Germinal center (tissue), 1 donor: ENCODE results near the gene MSN.
"Not testable (repeated sequence)": the region's sequence is repeated elsewhere in the genome, so short reads cannot be mapped to it uniquely, and the experiment has no call there.

ENCODE experiments used
- DNase-seq: peaks from one replicate; pipeline ENCODE4 v3.0.0; 2012; ENCODE audit warnings: mixed read lengths, low spot score

Gene MSN

DNA sequence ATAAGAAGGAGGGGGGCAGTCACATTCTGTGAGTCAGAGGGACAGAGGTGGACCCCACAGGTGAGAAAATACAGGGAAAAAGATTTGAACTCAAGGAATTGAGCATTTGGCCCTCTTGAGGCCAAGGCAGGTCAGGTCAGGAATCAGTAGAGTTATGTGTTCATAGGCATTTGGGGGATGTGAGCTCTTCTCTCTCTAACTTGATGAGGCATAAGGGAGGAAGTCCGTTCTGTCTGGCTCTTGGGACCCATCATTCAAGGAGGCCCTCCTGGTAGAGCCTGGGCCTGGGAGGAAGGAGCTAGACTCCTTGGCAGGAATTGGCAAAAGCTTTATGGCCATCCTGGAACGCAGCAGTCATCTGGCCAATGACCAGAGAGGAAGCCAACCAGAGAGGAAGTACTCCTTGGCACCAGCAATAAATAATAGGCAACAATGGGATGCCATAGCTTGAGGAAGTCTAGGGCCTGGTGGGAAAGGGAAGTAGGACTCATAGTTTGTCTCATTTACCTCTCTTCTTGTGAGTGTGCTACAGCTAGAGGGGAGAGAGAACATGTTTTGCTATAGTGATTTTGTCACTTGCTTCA lies 53.0 kb downstream of the MSN start:
- DNase-seq = no peak

GRCh38 chrX:65723706-65724105 lies 56.3 kb downstream of the MSN start:
- no peak for DNase-seq

- no peak for DNase-seq
Measured at GRCh38 chrX:65726715-65727114, 59.3 kb downstream of the MSN start.

GRCh38 chrX:65731684-65732289 lies 64.3 kb downstream of the MSN start:
- no peak for DNase-seq

GRCh38 chrX:65740909-65741308 lies 73.5 kb downstream of the MSN start:
- no peak for DNase-seq

DNA sequence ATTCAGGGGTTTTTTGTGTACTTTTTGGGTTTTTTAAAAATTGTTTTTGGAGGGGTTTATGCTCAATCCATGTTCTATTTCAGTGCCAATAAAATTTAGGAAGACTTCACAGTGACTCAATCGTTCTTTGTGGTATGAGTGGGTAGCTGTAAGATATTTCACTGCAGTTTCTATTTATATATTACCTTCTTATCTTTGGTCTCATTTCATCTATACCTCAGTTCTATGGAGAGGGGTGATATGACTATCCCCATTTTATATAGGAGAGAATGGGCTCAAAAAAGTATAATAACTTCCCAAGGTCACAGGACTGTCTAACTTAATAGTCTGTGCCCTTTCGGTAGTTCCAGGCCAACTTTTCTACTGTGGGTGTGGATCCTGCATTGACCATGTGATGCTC lies 74.4 kb downstream of the MSN start:
- DNase-seq = no peak

DNA sequence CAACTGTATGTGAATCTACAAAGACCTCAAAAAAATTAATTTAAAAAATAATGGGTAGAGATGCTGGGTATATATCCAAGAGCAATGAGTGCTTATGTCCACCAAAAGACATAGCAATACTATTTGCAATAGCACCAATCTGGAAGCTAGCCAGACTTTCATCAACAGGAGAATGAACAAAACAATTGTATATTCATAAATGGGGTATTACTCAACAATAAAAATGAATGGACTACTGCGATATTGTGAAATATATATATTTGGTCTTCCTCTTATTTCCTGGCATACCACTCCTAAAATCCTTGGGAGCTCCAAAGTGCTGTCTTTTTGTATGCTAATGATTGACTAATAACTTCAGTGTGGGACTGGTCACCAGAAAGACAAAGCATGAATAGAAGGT lies 77.5 kb downstream of the MSN start:
- no peak for DNase-seq

DNA sequence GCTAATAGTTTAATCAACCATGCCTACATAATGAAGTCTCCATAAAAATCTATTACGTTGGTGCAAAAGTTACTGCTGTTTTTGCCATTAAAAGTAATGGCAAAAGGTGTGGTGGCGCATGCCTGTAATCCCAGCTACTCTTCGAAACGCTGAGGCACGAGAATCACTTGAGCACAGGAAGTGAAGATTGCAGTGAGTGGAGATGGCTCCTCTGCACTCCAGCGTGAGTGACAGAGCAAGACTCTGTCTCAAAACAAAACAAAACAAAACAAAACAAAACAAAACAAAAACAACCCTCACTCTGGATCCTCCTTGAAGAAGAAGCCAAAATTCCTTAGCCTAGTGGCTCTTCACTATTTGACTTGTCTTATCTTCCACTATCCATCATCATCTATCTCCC lies 78.0 kb downstream of the MSN start:
- no peak for DNase-seq

- no peak for DNase-seq
Measured at GRCh38 chrX:65745992-65746391, 78.5 kb downstream of the MSN start.

GRCh38 chrX:65750674-65751469 lies 83.4 kb downstream of the MSN start:
- DNase-seq = no peak

GRCh38 chrX:65751519-65751918 lies 84.1 kb downstream of the MSN start:
- DNase-seq = no peak

DNA sequence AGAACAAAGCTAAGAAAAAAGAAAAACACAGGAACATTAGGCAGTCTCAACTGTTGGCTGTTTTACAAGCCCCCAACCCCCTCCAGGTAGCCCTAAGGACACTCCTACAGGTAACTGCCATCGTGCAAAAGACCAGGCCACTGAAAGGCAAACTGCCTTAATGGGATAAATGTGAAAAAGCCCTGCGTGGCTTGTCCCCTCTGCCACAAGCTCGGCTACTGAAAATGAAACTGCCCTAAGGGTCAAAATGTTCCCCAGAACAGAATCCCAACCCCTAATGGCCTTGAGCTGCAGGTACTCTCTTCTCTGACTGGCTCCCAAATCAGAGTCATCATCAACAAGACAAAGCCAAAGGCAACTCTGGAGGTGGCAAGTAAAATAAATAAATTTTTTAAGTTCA lies 84.8 kb downstream of the MSN start:
- DNase-seq = no peak

DNA sequence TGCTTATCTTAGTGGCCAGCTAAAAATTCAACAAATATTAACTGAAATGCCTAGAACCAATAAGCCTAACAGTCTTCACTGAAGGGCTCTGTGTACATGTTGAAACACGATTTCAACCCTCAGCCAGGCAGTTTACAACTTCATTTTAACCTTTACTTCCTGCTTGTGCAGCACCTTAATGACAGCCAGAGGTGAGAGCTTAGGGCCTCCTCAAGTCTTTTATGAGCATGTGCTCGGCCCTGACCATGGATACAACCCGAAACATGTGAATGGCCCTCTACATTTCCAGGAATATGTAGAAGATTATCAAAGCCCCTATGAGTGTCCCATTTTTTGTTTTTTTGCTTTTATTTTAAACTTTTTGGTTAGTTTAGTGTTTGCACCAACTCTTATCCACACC lies 88.3 kb downstream of the MSN start:
- no peak for DNase-seq

GRCh38 chrX:65757943-65758342 lies 90.5 kb downstream of the MSN start:
- DNase-seq = no peak

DNA sequence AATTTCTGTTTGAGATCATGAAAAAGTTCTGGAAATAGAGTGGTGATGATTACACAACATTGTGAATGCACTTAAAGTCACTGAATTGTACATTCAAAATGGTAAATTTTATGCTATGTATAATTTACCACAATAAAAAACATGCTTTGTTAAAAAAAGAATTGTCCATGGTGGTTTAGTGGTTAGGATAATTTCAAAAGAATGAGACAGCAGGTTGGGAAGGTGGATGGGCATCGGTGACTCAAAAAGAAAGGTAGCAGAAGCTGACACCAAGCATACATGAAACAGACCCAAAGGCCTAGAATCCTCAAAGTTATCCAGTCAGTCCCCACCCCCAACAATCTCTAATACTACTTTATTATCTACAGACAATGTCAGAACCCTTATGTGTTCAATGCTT lies 91.1 kb downstream of the MSN start:
- DNase-seq = no peak

GRCh38 chrX:65759525-65759924 lies 92.1 kb downstream of the MSN start:
- DNase-seq = not testable (repeated sequence)

DNA sequence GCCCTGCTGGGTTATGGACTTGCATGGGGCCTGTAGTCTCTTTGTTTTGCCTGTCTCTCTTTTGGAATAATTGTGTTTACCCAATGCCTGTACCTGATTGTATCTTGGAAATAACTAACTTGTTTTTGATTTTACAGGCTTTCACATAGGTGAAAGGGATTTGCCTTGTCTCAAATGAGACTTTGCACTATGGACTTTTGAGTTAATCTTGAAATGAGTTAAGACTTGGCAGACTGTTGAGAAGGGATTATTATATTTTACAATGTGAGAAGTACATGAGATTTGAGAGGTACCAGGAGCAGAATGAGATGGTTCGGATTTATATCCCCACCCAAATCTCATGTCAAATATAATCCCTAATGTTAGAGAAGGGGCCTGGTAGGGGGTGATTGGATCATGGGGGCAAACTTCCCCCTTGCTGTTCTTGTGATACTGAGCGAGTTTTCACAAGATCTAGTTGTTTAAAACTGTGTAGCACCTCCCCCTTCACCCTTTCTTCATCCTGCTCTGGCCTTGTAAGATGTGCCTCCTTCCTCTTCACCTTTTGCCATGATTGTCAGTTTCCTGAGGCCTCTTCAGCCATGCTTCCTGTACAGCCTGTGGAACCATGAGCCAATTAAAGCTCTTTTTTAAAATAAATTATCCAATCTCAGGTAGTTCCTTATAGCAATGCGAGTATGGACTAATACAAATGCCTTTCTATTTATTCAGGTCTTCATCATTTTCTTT lies 102.3 kb downstream of the MSN start:
- DNase-seq = no peak

DNA sequence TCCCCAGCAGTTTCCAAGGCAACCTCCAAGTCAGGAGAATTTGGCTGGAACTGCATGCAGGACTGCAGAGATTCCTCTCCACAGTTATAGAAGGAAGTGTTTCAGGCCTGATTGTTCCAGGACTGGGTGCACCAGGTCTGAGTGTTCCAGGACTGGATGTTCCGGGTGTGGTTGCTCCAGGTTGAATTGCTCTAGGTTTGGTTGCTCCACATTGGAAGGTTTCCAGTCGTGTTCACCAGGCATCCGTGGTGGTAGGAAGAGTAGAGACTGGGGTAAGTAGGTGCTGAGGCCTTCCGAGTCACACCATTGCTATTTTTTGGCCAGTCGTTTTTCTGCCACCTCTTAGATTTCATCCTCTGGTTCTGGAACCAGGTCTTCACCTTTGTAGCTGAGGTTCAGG lies 105.4 kb downstream of the MSN start:
- DNase-seq = no peak

DNA sequence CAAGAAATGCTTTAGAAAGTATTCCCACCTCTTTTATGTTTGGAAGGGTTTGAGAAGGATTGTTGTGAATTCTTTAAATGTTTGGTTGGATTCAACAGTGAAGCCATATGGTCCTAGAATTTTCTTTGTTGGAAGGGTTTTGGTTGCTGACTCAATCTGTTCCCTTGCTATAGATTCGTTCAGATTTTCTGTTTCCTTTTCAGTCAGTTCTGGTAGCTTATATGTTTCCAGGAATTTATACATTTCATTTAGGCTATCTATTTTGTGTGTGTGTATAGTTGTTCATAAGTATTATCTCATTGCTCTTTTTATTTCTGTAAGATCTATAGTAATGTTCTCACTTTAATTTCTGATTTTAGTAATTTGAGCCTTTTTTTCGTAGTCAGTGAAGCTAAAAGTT lies 114.4 kb downstream of the MSN start:
- no peak for DNase-seq

- DNase-seq = no peak
Measured at GRCh38 chrX:65783746-65784145, 116.3 kb downstream of the MSN start.
